GM21723 (cell line): ENCODE measurements around the gene MAPKAP1.

Experiments used
- ATAC-seq: cut with Tn5 transposase; IDR thresholded peaks from one replicate; pipeline ENCODE4 v1.9.1; 2021; ENCODE audit warnings: mild to moderate bottlenecking, moderate library complexity; ENCODE audit not compliant: unreplicated experiment

The MAPKAP1 gene

GRCh38 chr9:125646217-125646616 lies 60.8 kb downstream of the MAPKAP1 start:
- ATAC-seq, result no peak

- ATAC-seq, result no peak
Observed at GRCh38 chr9:125644819-125645507, 62.0 kb downstream of the MAPKAP1 start.

GRCh38 chr9:125642311-125642710 lies 64.7 kb downstream of the MAPKAP1 start:
- ATAC-seq, result no peak

GRCh38 chr9:125639057-125639456 lies 68.0 kb downstream of the MAPKAP1 start:
- no peak for ATAC-seq

GRCh38 chr9:125638239-125639045 lies 68.6 kb downstream of the MAPKAP1 start:
- ATAC-seq, result no peak

- ATAC-seq, result no peak
Observed at GRCh38 chr9:125637241-125637640, 69.8 kb downstream of the MAPKAP1 start.

GRCh38 chr9:125635888-125636287 lies 71.1 kb downstream of the MAPKAP1 start:
- ATAC-seq, result no peak

GRCh38 chr9:125634040-125634717 lies 72.8 kb downstream of the MAPKAP1 start:
- no peak for ATAC-seq

- no peak for ATAC-seq
Observed at GRCh38 chr9:125633116-125633745, 73.8 kb downstream of the MAPKAP1 start.

- ATAC-seq, result peak; percentile 57
Observed at GRCh38 chr9:125632321-125633115, 74.5 kb downstream of the MAPKAP1 start.

GRCh38 chr9:125631391-125632085 lies 75.5 kb downstream of the MAPKAP1 start:
- ATAC-seq, result no peak

GRCh38 chr9:125630436-125630835 lies 76.6 kb downstream of the MAPKAP1 start:
- no peak for ATAC-seq

- no peak for ATAC-seq
Observed at GRCh38 chr9:125629446-125629845, 77.6 kb downstream of the MAPKAP1 start.

GRCh38 chr9:125626187-125626586 lies 80.8 kb downstream of the MAPKAP1 start:
- no peak for ATAC-seq

GRCh38 chr9:125621170-125621569 lies 85.8 kb downstream of the MAPKAP1 start:
- ATAC-seq, result no peak

- ATAC-seq, result no peak
Observed at GRCh38 chr9:125620216-125620615, 86.8 kb downstream of the MAPKAP1 start.

- ATAC-seq, result no peak
Observed at GRCh38 chr9:125617087-125617486, 89.9 kb downstream of the MAPKAP1 start.

GRCh38 chr9:125613141-125613540 lies 93.9 kb downstream of the MAPKAP1 start:
- ATAC-seq, result no peak

GRCh38 chr9:125612616-125613015 lies 94.4 kb downstream of the MAPKAP1 start:
- no peak for ATAC-seq
